ENCODE data around the gene PRPF39. TPM values are rescaled to one million over a fixed set of nuclear protein-coding genes. Genes with fewer than 3 reads are reported as not detected.

The PRPF39 gene
- total RNA-seq, 1 experiment from 2014 or later = 59.8 TPM

GRCh38 chr14:45123271-45123670 is 39.4 kb downstream of the PRPF39 start:
- Histone ChIP-seq H3K27me3 (ENCODE audit: insufficient read depth, low read length) (no peaks in the 10 kb centered on the region), H3K18ac (ENCODE audit: insufficient read length, low read depth, low read length) (no peak overlapping the region), H4K8ac (replicated peaks; ENCODE audit: insufficient read length, low read depth, low read length) (no peak overlapping the region), H4K91ac (ENCODE audit: insufficient read length, low read depth, low read length) (no peak overlapping the region), H2BK120ac (ENCODE audit: low read depth, low read length, poor library complexity, severe bottlenecking) (no peak overlapping the region), H3K9ac (ENCODE audit: extremely low read depth, insufficient read length, low read length) (no peak overlapping the region), H3T11ph (ENCODE audit: low read length) (no peak overlapping the region), H3K9me3 (ENCODE audit: control insufficient read depth, low read depth, low read length) (no peaks in the 10 kb centered on the region), H2BK5ac (ENCODE audit: insufficient read length, low read length) (no peak overlapping the region), H2BK20ac (ENCODE audit: low read depth, low read length, poor library complexity, severe bottlenecking) (no peak overlapping the region), H3K23ac (ENCODE audit: insufficient read length, low read depth, low read length) (no peak overlapping the region), H2BK12ac (ENCODE audit: insufficient read length, low read depth, low read length) (no peak overlapping the region), H3K27ac (ENCODE audit: insufficient read length, low read depth, low read length) (no peak overlapping the region), H3K79me2 (ENCODE audit: insufficient read depth, low read length) (no peaks in the 10 kb centered on the region), H2AK5ac (ENCODE audit: insufficient read length, low read length) (no peak overlapping the region), H2BK15ac (ENCODE audit: low read depth, low read length) (no peak overlapping the region), H4K5ac (ENCODE audit: insufficient read length, low read depth, low read length) (no peak overlapping the region), H3K79me1 (ENCODE audit: insufficient read depth, low read depth, low read length, poor library complexity, severe bottlenecking) (no peaks in the 10 kb centered on the region), H3K14ac (ENCODE audit: insufficient read depth, low read length) (no peak overlapping the region), H4K20me1 (ENCODE audit: control insufficient read depth, insufficient read depth, insufficient read length) (no peaks in the 10 kb centered on the region), H3K4me2 (ENCODE audit: insufficient read depth, insufficient read length, low read length) (no peak overlapping the region), H3K4ac (ENCODE audit: low read depth, low read length) (no peak overlapping the region), H2AFZ (ENCODE audit: low read length) (no peak overlapping the region), H3K23me2 (ENCODE audit: insufficient read length, low read depth, low read length, poor library complexity, severe bottlenecking) (no peaks in the 10 kb centered on the region), H3K4me1 (ENCODE audit: insufficient read depth, low read length) (no peaks in the 10 kb centered on the region), H3K56ac (ENCODE audit: insufficient read length, low read depth, low read length) (no peak overlapping the region)
- H3K4me1 Mint-ChIP-seq = no peaks in the 10 kb centered on the region
- H3K4me3 Mint-ChIP-seq = no peak overlapping the region
- no CpG with 5 or more reads among the region's 3 CpGs for WGBS (ENCODE audit: extremely low coverage, insufficient read length, low lambda C conversion rate)
- no peak overlapping the region for H3K27ac Mint-ChIP-seq
- no peaks in the 10 kb centered on the region for H3K9me3 Mint-ChIP-seq
- TF ChIP-seq CTCF (conservative IDR thresholded peaks at IDR 0.05) = no peak
- H3K36me3 Mint-ChIP-seq (ENCODE audit: insufficient read depth in 1 of 3, low read depth in 3 of 3) = peaks cover 36 to 79% (median 75%) of the 10 kb centered on the region in 3 experiments
- H3K27me3 Mint-ChIP-seq (ENCODE audit: low read depth) = no peaks in the 10 kb centered on the region
- no peak for DNase-seq

All from H9 (cell line).